GM15510 (cell line): ENCODE measurements around the gene GIPR.
A peak's percentile ranks its signal among the peaks of the same experiment; 100 is the strongest.

Experiments
- POLR2A ChIP-seq: IDR thresholded peaks from 3 replicates; pipeline ENCODE4 v1.6.1; 2011; ENCODE audit warnings: borderline replicate concordance; ENCODE audit not compliant: insufficient read length; ENCODE audit errors: extremely low read depth

GIPR gene

DNA sequence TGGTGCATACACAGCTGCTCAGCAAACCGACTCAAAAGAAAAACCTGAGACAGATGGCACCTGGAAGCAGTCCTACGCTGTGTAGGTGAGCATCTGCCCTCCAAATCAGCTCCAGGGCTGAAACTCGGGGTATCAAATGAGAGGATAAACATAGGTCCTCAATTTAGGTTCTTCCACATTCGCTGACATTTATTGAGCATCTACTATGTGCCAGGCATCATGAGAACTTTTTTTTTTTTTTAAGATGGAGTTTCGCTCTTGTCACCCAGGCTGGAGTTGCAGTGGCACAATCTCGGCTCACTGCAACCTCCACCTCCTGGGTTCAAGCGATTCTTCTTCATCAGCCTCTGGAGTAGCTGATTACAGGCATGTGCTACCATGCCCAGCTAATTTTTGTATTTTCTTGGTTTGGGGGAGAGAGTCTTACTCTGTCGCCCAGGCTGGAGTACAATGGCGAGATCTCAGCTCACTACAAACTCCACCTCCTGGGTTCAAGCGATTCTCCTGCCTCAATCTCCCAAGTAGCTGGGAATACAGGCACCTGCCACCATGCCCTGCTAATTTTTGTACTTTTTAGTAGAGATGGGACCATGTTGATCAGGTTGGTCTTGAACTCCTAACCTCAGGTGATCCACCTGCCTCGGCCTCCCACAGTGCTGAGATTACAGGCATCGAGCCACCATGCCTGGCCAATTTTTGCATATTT is 37.8 kb downstream of the GIPR start:
- TF ChIP-seq POLR2A = no peak

DNA sequence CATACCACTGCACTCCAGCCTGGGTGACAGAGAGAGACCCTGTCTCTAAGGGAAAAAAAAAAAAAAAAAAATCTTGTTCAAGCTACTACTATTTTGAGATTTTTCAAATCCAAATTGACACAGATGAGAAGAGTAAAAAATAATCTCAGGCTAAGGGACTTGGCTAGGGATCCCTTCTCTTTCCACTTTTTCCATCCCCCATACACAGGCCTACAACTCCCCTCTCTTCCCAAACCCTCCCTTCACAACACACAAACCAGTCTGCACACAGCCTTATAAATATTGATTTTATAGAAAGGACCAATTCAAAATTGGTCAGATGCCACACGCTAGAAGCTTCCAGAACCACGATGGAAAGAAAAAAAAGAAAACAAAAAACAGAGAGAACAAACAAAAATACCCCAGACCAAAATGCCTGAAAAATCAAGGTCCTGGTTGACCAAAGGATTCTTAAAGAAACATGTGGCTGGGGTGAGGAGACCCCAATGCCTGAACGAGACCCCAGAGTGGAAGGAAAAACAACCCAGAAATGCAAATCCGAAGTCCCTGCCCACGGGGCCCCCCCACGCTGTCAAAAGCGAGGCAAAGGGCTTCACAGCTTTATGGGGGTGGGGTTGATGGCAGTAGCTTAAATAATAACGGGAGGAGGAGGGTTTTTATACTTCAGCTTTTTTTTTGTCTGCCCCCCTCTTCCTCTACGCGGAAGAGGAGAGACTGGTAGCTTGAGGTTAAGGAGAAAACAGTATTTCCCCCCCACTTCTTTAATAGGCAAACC is 42.5 kb downstream of the GIPR start:
- no peak for TF ChIP-seq POLR2A

DNA sequence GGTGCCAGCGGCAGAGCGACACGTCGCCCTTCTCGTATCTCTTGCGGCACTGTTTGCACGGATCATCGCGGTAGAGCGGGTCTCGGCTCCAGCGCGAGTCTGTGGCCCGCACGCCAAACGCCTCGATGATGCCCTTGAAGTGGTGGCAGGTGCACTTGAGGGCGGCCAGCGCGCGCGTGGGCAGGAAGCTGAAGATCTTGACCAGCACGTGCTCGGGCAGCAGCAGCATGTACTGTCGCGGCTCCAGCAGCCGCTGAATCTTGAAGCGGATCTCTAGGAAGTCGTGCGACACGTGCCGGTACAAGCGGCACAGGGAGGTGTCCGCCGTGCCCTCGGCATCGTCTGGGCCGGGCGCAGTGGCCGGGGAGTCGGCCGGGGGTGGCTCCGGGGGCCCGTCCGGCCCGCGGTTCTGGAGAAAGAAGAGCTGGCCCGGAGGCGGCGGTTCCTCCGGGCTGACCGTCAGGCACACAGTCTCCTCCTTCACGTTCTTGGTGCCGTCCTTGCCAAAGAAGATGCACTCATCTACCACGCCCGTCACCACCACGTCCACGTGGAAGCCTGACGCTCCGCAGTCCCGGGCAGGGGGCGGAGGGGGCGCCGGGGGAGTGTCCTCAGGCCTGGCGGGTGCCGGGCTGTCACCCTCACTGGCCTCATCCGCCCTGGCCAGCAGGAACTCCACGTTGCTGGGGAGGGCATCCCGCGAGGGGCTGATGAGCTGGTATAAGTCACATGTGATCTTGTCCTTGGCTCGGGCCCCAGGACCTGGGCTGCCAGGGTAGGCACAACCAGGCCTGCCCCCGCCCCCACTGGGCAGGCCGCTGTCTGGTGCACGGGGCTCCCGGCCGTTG is 44.1 kb downstream of the GIPR start:
- no peak for TF ChIP-seq POLR2A

GRCh38 chr19:45712699-45713067 is 44.7 kb downstream of the GIPR start:
- no peak for TF ChIP-seq POLR2A

- no peak for TF ChIP-seq POLR2A
Observed at GRCh38 chr19:45713141-45713540, 45.1 kb downstream of the GIPR start.

- TF ChIP-seq POLR2A = no peak
Observed at GRCh38 chr19:45715139-45715538, 47.1 kb downstream of the GIPR start.

- no peak for TF ChIP-seq POLR2A
Observed at GRCh38 chr19:45716359-45717130, 48.5 kb downstream of the GIPR start.

- TF ChIP-seq POLR2A = peak; percentile 41
Observed at GRCh38 chr19:45717131-45717982, 49.3 kb downstream of the GIPR start.

- TF ChIP-seq POLR2A = no peak
Observed at GRCh38 chr19:45717983-45718650, 50.1 kb downstream of the GIPR start.

DNA sequence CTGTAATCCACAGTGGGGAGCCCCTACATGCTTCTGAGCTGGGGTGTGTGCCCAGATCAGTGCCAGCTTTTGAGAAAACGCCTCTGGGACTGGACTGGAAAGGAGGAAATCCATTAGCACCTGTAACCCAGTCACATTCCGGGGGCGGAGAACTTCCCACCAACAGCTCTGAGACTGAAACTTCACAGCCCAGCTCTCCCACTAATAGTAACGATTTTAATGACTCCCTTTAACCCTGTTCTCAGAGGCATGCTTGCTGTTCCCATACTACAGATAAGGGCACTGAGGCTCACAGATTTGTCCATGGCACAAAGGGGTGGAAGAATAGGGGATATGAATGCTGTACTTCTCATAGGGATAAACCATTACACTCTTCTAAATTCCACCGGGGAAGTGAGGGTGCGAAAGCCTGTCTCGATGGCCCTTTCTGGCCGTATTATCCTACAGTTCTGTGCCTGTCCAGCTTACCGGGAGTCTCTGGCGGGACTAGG is 61.8 kb downstream of the GIPR start:
- no peak for TF ChIP-seq POLR2A

- peak; percentile 75 for TF ChIP-seq POLR2A
Observed at GRCh38 chr19:45730368-45731288, 62.6 kb downstream of the GIPR start, which contains the start of gene FBXO46. Gene FBXO46, minus strand, starts transcription at chr19:45730896. Its CDS starts 17,401 bp downstream, at chr19:45713495.
